ENCODE data around the gene FOXE3.

DNA sequence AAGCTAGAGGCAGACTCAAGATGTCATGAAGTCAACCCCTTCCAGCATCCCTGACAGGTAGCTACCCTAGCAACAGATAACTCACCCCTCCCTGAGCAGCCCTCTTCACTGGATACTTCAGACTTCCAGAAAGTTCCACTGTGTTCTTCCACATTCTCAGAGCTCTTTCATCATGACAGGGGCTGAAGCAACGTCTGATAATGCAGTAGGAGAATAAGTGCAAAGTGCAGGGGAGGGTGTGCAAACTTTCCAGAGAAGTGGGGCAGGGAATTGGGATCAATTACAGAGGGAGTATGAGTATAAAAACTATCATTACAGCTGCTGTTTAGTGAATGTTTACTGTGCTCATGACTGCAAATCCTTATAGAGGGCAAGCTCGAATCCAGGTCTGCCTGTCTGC, 26.4 kb upstream of the FOXE3 start:
- TF ChIP-seq, protein P1, sequence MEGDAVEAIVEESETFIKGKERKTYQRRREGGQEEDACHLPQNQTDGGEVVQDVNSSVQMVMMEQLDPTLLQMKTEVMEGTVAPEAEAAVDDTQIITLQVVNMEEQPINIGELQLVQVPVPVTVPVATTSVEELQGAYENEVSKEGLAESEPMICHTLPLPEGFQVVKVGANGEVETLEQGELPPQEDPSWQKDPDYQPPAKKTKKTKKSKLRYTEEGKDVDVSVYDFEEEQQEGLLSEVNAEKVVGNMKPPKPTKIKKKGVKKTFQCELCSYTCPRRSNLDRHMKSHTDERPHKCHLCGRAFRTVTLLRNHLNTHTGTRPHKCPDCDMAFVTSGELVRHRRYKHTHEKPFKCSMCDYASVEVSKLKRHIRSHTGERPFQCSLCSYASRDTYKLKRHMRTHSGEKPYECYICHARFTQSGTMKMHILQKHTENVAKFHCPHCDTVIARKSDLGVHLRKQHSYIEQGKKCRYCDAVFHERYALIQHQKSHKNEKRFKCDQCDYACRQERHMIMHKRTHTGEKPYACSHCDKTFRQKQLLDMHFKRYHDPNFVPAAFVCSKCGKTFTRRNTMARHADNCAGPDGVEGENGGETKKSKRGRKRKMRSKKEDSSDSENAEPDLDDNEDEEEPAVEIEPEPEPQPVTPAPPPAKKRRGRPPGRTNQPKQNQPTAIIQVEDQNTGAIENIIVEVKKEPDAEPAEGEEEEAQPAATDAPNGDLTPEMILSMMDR (IDR thresholded peaks at IDR 0.05; ENCODE audit: borderline replicate concordance, extremely low read depth, low read length, poor library complexity, severe bottlenecking): no peak
- no peak for TF ChIP-seq EZH2 (IDR thresholded peaks at IDR 0.05; ENCODE audit: borderline replicate concordance, low read depth, low read length, severe bottlenecking)
